Measurements from ENCODE around the gene ZBTB16.

DNA sequence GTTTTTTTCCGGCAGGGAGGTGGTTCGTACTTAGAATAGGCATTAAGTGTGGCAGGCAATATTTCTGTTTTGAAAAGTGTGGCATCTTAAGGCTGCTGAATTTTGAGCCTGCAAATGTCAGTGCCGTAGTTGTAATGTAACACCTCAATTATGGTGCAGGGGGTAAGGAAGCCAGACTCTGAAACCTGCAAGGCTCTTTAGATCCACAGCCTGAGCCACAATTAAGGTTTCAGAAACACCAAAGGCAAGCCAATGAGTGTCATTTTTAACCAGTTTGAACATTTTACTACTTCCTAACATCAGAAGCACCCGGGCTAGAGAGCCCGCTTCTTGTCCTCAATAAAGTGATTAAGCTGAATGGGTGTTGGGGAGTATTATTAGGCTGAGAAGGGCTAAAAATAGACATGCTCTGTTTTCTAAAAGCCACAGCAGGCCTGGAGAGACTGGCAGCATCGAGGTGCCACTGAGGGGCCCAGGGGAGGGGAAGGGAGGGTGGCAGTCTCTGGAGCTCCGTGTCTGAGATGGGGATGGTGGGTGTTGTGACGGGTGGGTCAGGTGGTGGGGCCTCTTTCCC is 113.4 kb downstream of the ZBTB16 start:
- TF ChIP-seq POLR2A (IDR thresholded peaks at IDR 0.05) (no peak), CTCF (IDR thresholded peaks at IDR 0.05) (no peak)

Measured in testis (tissue), 2 donors.